SJCRH30 (cell line): Measurements from ENCODE around the gene HIF1AN. TPM values are rescaled to one million over a fixed set of nuclear protein-coding genes. Genes with fewer than 3 reads are reported as not detected.

Experiments used
- DNase-seq, 2 experiments: peaks; one replicate each; pipeline ENCODE4 v3.0.0-alpha.2; 2015 to 2020
- H3K27ac ChIP-seq: fragments of 250-450 bp; sonication (Bioruptor Pico); 2 replicates; pipeline ENCODE4 v1.5.1; 2020; ENCODE audit warnings: mild to moderate bottlenecking, moderate library complexity
- H3K27me3 ChIP-seq: fragments of 250-450 bp; sonication (Bioruptor Pico); 2 replicates; pipeline ENCODE4 v1.5.1; 2020; ENCODE audit warnings: mild to moderate bottlenecking, moderate library complexity
- H3K36me3 ChIP-seq: fragments of 250-450 bp; sonication (Bioruptor Pico); 2 replicates; pipeline ENCODE4 v1.5.1; 2020; ENCODE audit warnings: mild to moderate bottlenecking, moderate library complexity
- H3K4me1 ChIP-seq: fragments of 250-450 bp; sonication (Bioruptor Pico); 2 replicates; pipeline ENCODE4 v1.5.1; 2020; ENCODE audit warnings: mild to moderate bottlenecking, moderate library complexity
- H3K4me3 ChIP-seq: fragments of 250-450 bp; sonication (Bioruptor Pico); 2 replicates; pipeline ENCODE4 v1.5.1; 2020; ENCODE audit warnings: mild to moderate bottlenecking, moderate library complexity
- H3K9me3 ChIP-seq: fragments of 250-450 bp; sonication (Bioruptor Pico); replicated peaks from 2 replicates; pipeline ENCODE4 v1.5.1; 2020; ENCODE audit warnings: mild to moderate bottlenecking, moderate library complexity
- total RNA-seq: library from RNA; depleted of rRNA; stranded (reverse); fragments of >200 nt; shearing (Covaris generic); gene quantifications from 2 replicates; pipeline ENCODE4 v1.2.3, GENCODE V29; 2014; rRNA removed

The HIF1AN gene
- total RNA-seq = 18.1 and 25.1 TPM in 2 replicates

GRCh38 chr10:100535715-100536353 is at the start of gene HIF1AN:
Gene HIF1AN, plus strand, starts transcription at chr10:100535943. Its CDS starts 16 bp downstream, at chr10:100535959.
- DNase-seq = peak; percentile 97 to 99
- Histone ChIP-seq H3K27ac (peak within 1 kb of the TSS; percentile 67), H3K9me3 (no peaks in the 10 kb centered on the region), H3K27me3 (no peaks in the 10 kb centered on the region), H3K4me3 (peak within 1 kb of the TSS; percentile 88), H3K36me3 (peaks cover 17% of the 10 kb centered on the region), H3K4me1 (peaks cover 14% of the 10 kb centered on the region)

- DNase-seq = no peak
- H3K4me3 ChIP-seq = no peak overlapping the region
Measured at GRCh38 chr10:100487529-100487928, 48.2 kb upstream of the HIF1AN start.

GRCh38 chr10:100489396-100489795 is 46.3 kb upstream of the HIF1AN start:
- no peaks in the 10 kb centered on the region for H3K36me3 ChIP-seq

More at GRCh38 chr10:100487529-100487928, 48.2 kb upstream of the HIF1AN start:
- Histone ChIP-seq H3K27me3 (no peaks in the 10 kb centered on the region; the same call in 1 of the 2 replicates), H3K9me3 (no peaks in the 10 kb centered on the region), H3K27ac (no peak overlapping the region), H3K4me1 (peaks cover 3% of the 10 kb centered on the region; the same call in 1 of the 2 replicates), H3K36me3 (no peaks in the 10 kb centered on the region)

GRCh38 chr10:100490531-100490930 is 45.2 kb upstream of the HIF1AN start:
- no peaks in the 10 kb centered on the region for H3K36me3 ChIP-seq
- no peaks in the 10 kb centered on the region for H3K27me3 ChIP-seq
- no peaks in the 10 kb centered on the region for H3K9me3 ChIP-seq
- H3K4me3 ChIP-seq = no peak overlapping the region
- no peaks in the 10 kb centered on the region for H3K4me1 ChIP-seq
- H3K27ac ChIP-seq = no peak overlapping the region
- DNase-seq = no peak

More at GRCh38 chr10:100489396-100489795, 46.3 kb upstream of the HIF1AN start:
- no peak for DNase-seq
- H3K4me1 ChIP-seq = no peaks in the 10 kb centered on the region
- H3K27me3 ChIP-seq = no peaks in the 10 kb centered on the region
- H3K27ac ChIP-seq = no peak overlapping the region
- H3K4me3 ChIP-seq = no peak overlapping the region
- no peaks in the 10 kb centered on the region for H3K9me3 ChIP-seq

- Histone ChIP-seq H3K4me1 (no peaks in the 10 kb centered on the region), H3K4me3 (no peak overlapping the region), H3K27me3 (no peaks in the 10 kb centered on the region), H3K36me3 (no peaks in the 10 kb centered on the region), H3K27ac (no peak overlapping the region), H3K9me3 (no peaks in the 10 kb centered on the region)
- DNase-seq = no peak
Measured at GRCh38 chr10:100496567-100496966, 39.2 kb upstream of the HIF1AN start.

- Histone ChIP-seq H3K4me1 (no peaks in the 10 kb centered on the region), H3K9me3 (no peaks in the 10 kb centered on the region), H3K27me3 (no peaks in the 10 kb centered on the region), H3K36me3 (no peaks in the 10 kb centered on the region), H3K27ac (no peak overlapping the region), H3K4me3 (no peak overlapping the region)
- DNase-seq = no peak
Measured at GRCh38 chr10:100498059-100498458, 37.7 kb upstream of the HIF1AN start.

GRCh38 chr10:100501423-100501822 is 34.3 kb upstream of the HIF1AN start:
- Histone ChIP-seq H3K36me3 (no peaks in the 10 kb centered on the region), H3K27me3 (no peaks in the 10 kb centered on the region), H3K9me3 (no peaks in the 10 kb centered on the region), H3K27ac (no peak overlapping the region), H3K4me3 (no peak overlapping the region), H3K4me1 (no peaks in the 10 kb centered on the region)
- no peak for DNase-seq

GRCh38 chr10:100502926-100503494 is 32.7 kb upstream of the HIF1AN start:
- H3K27me3 ChIP-seq = no peaks in the 10 kb centered on the region
- no peak overlapping the region for H3K27ac ChIP-seq
- no peak overlapping the region for H3K4me3 ChIP-seq
- no peaks in the 10 kb centered on the region for H3K36me3 ChIP-seq
- H3K4me1 ChIP-seq = no peaks in the 10 kb centered on the region
- no peak for DNase-seq
- H3K9me3 ChIP-seq = no peaks in the 10 kb centered on the region

GRCh38 chr10:100504096-100504495 is 31.6 kb upstream of the HIF1AN start:
- no peaks in the 10 kb centered on the region for H3K9me3 ChIP-seq
- no peak for DNase-seq
- H3K27ac ChIP-seq = no peak overlapping the region
- H3K4me3 ChIP-seq = no peak overlapping the region
- no peaks in the 10 kb centered on the region for H3K4me1 ChIP-seq
- H3K36me3 ChIP-seq = no peaks in the 10 kb centered on the region
- no peaks in the 10 kb centered on the region for H3K27me3 ChIP-seq

- no peak for DNase-seq
- H3K27me3 ChIP-seq = no peaks in the 10 kb centered on the region
- H3K36me3 ChIP-seq = no peaks in the 10 kb centered on the region
- H3K4me3 ChIP-seq = no peak overlapping the region
- no peaks in the 10 kb centered on the region for H3K4me1 ChIP-seq
- no peaks in the 10 kb centered on the region for H3K9me3 ChIP-seq
- no peak overlapping the region for H3K27ac ChIP-seq
Measured at GRCh38 chr10:100505164-100505563, 30.6 kb upstream of the HIF1AN start.

GRCh38 chr10:100506596-100507356 is 29.0 kb upstream of the HIF1AN start:
- Histone ChIP-seq H3K36me3 (no peaks in the 10 kb centered on the region), H3K4me3 (no peak overlapping the region), H3K27me3 (no peaks in the 10 kb centered on the region), H3K4me1 (no peaks in the 10 kb centered on the region), H3K27ac (no peak overlapping the region), H3K9me3 (no peaks in the 10 kb centered on the region)
- DNase-seq = no peak

- H3K4me1 ChIP-seq = no peaks in the 10 kb centered on the region
- no peak for DNase-seq
- no peaks in the 10 kb centered on the region for H3K9me3 ChIP-seq
- no peaks in the 10 kb centered on the region for H3K27me3 ChIP-seq
- no peak overlapping the region for H3K4me3 ChIP-seq
- no peak overlapping the region for H3K27ac ChIP-seq
- no peaks in the 10 kb centered on the region for H3K36me3 ChIP-seq
Measured at GRCh38 chr10:100507357-100507732, 28.4 kb upstream of the HIF1AN start.

GRCh38 chr10:100508266-100508665 is 27.5 kb upstream of the HIF1AN start:
- Histone ChIP-seq H3K4me3 (no peak overlapping the region), H3K36me3 (no peaks in the 10 kb centered on the region), H3K9me3 (no peaks in the 10 kb centered on the region), H3K4me1 (no peaks in the 10 kb centered on the region), H3K27me3 (no peaks in the 10 kb centered on the region), H3K27ac (no peak overlapping the region)
- DNase-seq = no peak

- H3K4me3 ChIP-seq = no peak overlapping the region
- H3K27ac ChIP-seq = no peak overlapping the region
- H3K27me3 ChIP-seq = no peaks in the 10 kb centered on the region
- H3K9me3 ChIP-seq = no peaks in the 10 kb centered on the region
- no peaks in the 10 kb centered on the region for H3K36me3 ChIP-seq
- no peaks in the 10 kb centered on the region for H3K4me1 ChIP-seq
- DNase-seq = peak; percentile 29 to 78
Measured at GRCh38 chr10:100508691-100509150, 27.0 kb upstream of the HIF1AN start.

GRCh38 chr10:100509241-100509840 is 26.4 kb upstream of the HIF1AN start:
- Histone ChIP-seq H3K27ac (no peak overlapping the region), H3K4me3 (no peak overlapping the region), H3K36me3 (no peaks in the 10 kb centered on the region), H3K27me3 (no peaks in the 10 kb centered on the region), H3K4me1 (no peaks in the 10 kb centered on the region), H3K9me3 (no peaks in the 10 kb centered on the region)
- DNase-seq = no peak
